Adrenal gland (tissue), 5 donors: ENCODE data around the gene ZNF578.

Source experiments
- POLR2A ChIP-seq, 2 donors: fragments of 450-650 bp; IDR thresholded peaks; one replicate each; pipeline ENCODE4 v1.6.1; 2017; ENCODE audit warnings: antibody characterized with exemption in 2 of 2, mild to moderate bottlenecking in 2 of 2, moderate library complexity in 1 of 2
- TF ChIP-seq, protein P1 (sequence below), 6 experiments: fragments of 450-650 bp in 4 of 6; fragments of 200-600 bp in 2 of 6; sonication (generic) in 1 of 6; IDR thresholded peaks; 1 replicate in 5 of 6; 2 replicates in 1 of 6; pipeline versions ENCODE4 v1.5.1 to v1.8.0; 2016 to 2021; ENCODE audit warnings: antibody characterized with exemption in 6 of 6, mild to moderate bottlenecking in 2 of 6, moderate library complexity in 1 of 6
- donor health status: DM: no; HTN: no; CAD: no.

DNA sequence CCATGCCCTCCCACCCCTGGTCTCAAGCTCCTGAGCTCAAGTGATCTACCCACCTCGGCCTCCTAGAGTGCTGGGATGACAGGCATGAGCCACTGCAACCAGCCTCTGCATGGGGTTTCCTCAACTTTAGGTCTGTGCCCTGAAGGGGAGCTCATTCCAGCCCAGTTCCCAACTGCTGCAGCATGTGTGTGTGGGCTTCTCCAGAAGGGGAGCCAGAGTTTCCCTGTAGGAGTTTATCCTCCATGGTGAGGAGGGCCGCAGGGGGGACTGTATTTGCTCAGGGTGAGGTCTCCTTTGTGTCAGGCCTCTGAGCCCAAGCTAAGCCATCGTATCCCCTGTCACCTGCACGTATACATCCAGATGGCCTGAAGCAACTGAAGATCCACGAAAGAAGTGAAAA, 62.8 kb downstream of the ZNF578 start:
- TF ChIP-seq, protein P1, sequence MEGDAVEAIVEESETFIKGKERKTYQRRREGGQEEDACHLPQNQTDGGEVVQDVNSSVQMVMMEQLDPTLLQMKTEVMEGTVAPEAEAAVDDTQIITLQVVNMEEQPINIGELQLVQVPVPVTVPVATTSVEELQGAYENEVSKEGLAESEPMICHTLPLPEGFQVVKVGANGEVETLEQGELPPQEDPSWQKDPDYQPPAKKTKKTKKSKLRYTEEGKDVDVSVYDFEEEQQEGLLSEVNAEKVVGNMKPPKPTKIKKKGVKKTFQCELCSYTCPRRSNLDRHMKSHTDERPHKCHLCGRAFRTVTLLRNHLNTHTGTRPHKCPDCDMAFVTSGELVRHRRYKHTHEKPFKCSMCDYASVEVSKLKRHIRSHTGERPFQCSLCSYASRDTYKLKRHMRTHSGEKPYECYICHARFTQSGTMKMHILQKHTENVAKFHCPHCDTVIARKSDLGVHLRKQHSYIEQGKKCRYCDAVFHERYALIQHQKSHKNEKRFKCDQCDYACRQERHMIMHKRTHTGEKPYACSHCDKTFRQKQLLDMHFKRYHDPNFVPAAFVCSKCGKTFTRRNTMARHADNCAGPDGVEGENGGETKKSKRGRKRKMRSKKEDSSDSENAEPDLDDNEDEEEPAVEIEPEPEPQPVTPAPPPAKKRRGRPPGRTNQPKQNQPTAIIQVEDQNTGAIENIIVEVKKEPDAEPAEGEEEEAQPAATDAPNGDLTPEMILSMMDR (IDR thresholded peaks at IDR 0.05) = no peak
- no peak for TF ChIP-seq POLR2A (IDR thresholded peaks at IDR 0.05)
